Measurements from ENCODE around the gene FAM228B. TPM values are rescaled to one million over a fixed set of nuclear protein-coding genes. Genes with fewer than 3 reads are reported as not detected.

The FAM228B gene
- total RNA-seq, 1 experiment from 2014 or later, result 16.8 TPM

DNA sequence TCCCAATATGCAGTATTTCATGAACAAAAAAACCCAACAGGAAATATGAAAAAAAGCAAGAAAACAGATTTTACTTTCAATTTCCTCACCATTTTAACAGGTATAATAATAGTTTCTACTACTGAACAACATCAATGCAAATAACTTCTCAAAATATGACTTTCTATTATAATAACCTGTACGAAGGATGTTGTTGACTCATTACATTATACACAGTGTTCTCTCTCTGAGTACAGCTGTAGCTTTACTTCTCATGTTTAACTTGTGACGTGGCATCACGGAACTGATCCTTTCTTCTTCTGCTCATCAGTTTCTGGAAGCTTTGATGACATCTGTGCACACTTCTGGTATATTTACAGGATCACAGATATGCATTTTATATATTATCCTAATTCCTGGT lies 91.6 kb downstream of the FAM228B start:
- Histone ChIP-seq H3K4me3 (no peak overlapping the region), H3K36me3 (ENCODE audit: low read depth) (no peaks in the 10 kb centered on the region), H3K4me1 (replicated peaks; ENCODE audit: insufficient read depth) (peaks cover 6% of the 10 kb centered on the region; the same call in 1 of the 2 replicates), H3K27ac (no peak overlapping the region), H3F3A (ENCODE audit: insufficient read depth, low read depth) (no peaks in the 10 kb centered on the region), H3K79me2 (ENCODE audit: low read depth) (no peaks in the 10 kb centered on the region), H3K27me3 (ENCODE audit: insufficient read depth, low read depth) (no peaks in the 10 kb centered on the region), H3K9me2 (ENCODE audit: insufficient read depth) (no peaks in the 10 kb centered on the region), H3K9me3 (ENCODE audit: insufficient read depth, low read depth) (no peaks in the 10 kb centered on the region), H4K20me1 (ENCODE audit: insufficient read depth) (no peaks in the 10 kb centered on the region), H3K4me2 (no peak overlapping the region), H2AFZ (no peak overlapping the region)
- BruUV-seq (replicated peaks), result no TSS peak
- ChIA-PET CTCF (interaction anchor here (0.7 kb wide), 1 partner anchor 451 kb away, joined by 7 read pairs; no protein-coding TSS in a partner anchor), POLR2A (ENCODE audit: unreplicated experiment) (no interaction called here)
- DNase-seq, result no peak
- no peak for TF ChIP-seq EZH2 (IDR thresholded peaks at IDR 0.05; ENCODE audit: low read depth)
- TF ChIP-seq, protein P1, sequence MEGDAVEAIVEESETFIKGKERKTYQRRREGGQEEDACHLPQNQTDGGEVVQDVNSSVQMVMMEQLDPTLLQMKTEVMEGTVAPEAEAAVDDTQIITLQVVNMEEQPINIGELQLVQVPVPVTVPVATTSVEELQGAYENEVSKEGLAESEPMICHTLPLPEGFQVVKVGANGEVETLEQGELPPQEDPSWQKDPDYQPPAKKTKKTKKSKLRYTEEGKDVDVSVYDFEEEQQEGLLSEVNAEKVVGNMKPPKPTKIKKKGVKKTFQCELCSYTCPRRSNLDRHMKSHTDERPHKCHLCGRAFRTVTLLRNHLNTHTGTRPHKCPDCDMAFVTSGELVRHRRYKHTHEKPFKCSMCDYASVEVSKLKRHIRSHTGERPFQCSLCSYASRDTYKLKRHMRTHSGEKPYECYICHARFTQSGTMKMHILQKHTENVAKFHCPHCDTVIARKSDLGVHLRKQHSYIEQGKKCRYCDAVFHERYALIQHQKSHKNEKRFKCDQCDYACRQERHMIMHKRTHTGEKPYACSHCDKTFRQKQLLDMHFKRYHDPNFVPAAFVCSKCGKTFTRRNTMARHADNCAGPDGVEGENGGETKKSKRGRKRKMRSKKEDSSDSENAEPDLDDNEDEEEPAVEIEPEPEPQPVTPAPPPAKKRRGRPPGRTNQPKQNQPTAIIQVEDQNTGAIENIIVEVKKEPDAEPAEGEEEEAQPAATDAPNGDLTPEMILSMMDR (conservative IDR thresholded peaks at IDR 0.05), result no peak
- intact Hi-C loops (cut with micrococcal nuclease; ENCODE audit: unreplicated experiment), result no loop called here

Other genes with a start within 250 kb of the FAM228B start
- gene ATAD2B, start 196.3 kb upstream of the FAM228B start, total RNA-seq (2021), result 12.6 and 12.8 TPM in 2 replicates
- 16.9 and 17.6 TPM in 2 replicates for gene UBXN2A, start 183.0 kb upstream of the FAM228B start, total RNA-seq (2021)
- 0.78 and 1.1 TPM in 2 replicates for gene MFSD2B, start 113.4 kb upstream of the FAM228B start, total RNA-seq (2021)
- gene WDCP, start 76.1 kb upstream of the FAM228B start, total RNA-seq (2021), result 7.9 and 13.5 TPM in 2 replicates
- gene FKBP1B, start 73.7 kb upstream of the FAM228B start, total RNA-seq (2021), result 4.5 and 4.6 TPM in 2 replicates
- gene SF3B6, start 47.1 kb upstream of the FAM228B start, total RNA-seq (2021), result 106 and 123 TPM in 2 replicates
- 21.4 and 22.9 TPM in 2 replicates for gene TP53I3, start 38.6 kb upstream of the FAM228B start, total RNA-seq (2021)
- gene PFN4, start 135 bp upstream of the FAM228B start, total RNA-seq (2021), result 1.2 and 2.6 TPM in 2 replicates
- not detected in 2 replicates for gene FAM228A, start 51.6 kb downstream of the FAM228B start, total RNA-seq (2021)
- 28.4 and 30.4 TPM in 2 replicates for gene ITSN2, start 237.1 kb downstream of the FAM228B start, total RNA-seq (2021)

Measured in PC-9 (cell line).